Measurements from ENCODE around the gene GPR161. TPM values are rescaled to one million over a fixed set of nuclear protein-coding genes. Genes with fewer than 3 reads are reported as not detected.
A peak's percentile ranks its signal among the peaks of the same experiment; 100 is the strongest.

Gene GPR161
- total and polyA plus RNA-seq, 2 experiments from 2014 or later: 7.9 to 11.6 TPM

DNA sequence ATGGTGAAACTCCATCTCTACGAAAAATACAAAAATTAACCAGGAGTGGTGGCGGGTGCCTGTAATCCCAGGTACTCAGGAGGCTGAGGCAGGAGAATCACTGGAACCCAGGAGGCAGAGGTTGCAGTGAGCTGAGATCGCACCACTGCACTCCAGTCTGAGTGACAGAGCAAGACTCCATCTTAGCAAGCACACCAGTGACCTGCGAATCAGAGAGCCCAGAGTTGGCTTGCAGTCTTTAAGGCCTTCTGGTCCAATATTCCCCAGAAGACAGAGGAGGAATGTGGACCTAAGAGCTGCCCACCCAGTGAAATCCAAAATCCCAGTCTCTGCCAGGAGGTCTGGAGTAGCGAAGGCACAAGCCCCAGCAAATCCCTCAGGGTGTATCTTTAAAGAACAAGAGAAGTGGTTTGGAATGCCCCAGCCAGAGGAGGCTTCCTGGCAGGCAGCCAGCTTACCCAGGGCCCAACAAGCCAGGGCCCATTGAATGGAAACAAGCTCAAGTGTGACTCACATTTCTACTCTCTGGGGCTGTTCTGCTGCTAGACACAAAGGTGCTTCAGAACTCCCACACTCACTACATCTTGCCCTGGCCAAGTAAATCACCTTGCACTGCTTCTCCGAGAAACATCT is 23.9 kb downstream of the GPR161 start:
- Mint-ChIP-seq H3K9me3 (no peaks in the 10 kb centered on the region; the same call in 2 of the 3 replicates), H3K27me3 (ENCODE audit: insufficient read depth, low read depth, poor library complexity) (peaks cover 8% of the 10 kb centered on the region), H3K27ac (no peak overlapping the region), H3K36me3 (ENCODE audit: low read depth) (peaks cover 4% of the 10 kb centered on the region; the same call in 2 of the 3 replicates), H3K4me1 (peaks cover 15% of the 10 kb centered on the region), H3K4me3 (no peak overlapping the region)
- no peak overlapping the region for H3K27ac ChIP-seq (ENCODE audit: low read depth)
- no peaks in the 10 kb centered on the region for H3F3A ChIP-seq (replicated peaks; ENCODE audit: low read depth)
- H3K36me3 ChIP-seq (ENCODE audit: insufficient read depth): no peaks in the 10 kb centered on the region
- ATAC-seq: peak; percentile 38; the same call in 2 of the 3 replicates
- no peaks in the 10 kb centered on the region; the same call in 1 of the 2 replicates for H4K20me1 ChIP-seq (replicated peaks; ENCODE audit: insufficient read depth)
- no peaks in the 10 kb centered on the region for H3K27me3 ChIP-seq (ENCODE audit: insufficient read depth)
- TF ChIP-seq ZNF331 (CRISPR knock-in tag; IDR thresholded peaks at IDR 0.05; ENCODE audit: low read depth) (no peak), ZNF114 (CRISPR knock-in tag; IDR thresholded peaks at IDR 0.05) (no peak), EZH2 (IDR thresholded peaks at IDR 0.05; ENCODE audit: low read depth, unreplicated experiment) (no peak), NANOG (IDR thresholded peaks at IDR 0.05; ENCODE audit: borderline replicate concordance) (no peak), POLR2AphosphoS5 (IDR thresholded peaks at IDR 0.05; ENCODE audit: low read depth) (no peak), STAT1 (IDR thresholded peaks at IDR 0.05; ENCODE audit: unreplicated experiment) (no peak), CREB1 (CRISPR knock-in tag; IDR thresholded peaks at IDR 0.05; ENCODE audit: low read depth) (no peak), ETS1 (IDR thresholded peaks at IDR 0.05) (no peak), JUNB (IDR thresholded peaks at IDR 0.05; ENCODE audit: unreplicated experiment) (no peak)
- TF ChIP-seq, protein P1, sequence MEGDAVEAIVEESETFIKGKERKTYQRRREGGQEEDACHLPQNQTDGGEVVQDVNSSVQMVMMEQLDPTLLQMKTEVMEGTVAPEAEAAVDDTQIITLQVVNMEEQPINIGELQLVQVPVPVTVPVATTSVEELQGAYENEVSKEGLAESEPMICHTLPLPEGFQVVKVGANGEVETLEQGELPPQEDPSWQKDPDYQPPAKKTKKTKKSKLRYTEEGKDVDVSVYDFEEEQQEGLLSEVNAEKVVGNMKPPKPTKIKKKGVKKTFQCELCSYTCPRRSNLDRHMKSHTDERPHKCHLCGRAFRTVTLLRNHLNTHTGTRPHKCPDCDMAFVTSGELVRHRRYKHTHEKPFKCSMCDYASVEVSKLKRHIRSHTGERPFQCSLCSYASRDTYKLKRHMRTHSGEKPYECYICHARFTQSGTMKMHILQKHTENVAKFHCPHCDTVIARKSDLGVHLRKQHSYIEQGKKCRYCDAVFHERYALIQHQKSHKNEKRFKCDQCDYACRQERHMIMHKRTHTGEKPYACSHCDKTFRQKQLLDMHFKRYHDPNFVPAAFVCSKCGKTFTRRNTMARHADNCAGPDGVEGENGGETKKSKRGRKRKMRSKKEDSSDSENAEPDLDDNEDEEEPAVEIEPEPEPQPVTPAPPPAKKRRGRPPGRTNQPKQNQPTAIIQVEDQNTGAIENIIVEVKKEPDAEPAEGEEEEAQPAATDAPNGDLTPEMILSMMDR (conservative IDR thresholded peaks at IDR 0.05; ENCODE audit: low read depth in 2 of 2): no peak
- H3K79me2 ChIP-seq (replicated peaks; ENCODE audit: insufficient read depth): no peaks in the 10 kb centered on the region
- H3K4me3 ChIP-seq: no peak overlapping the region
- no peak for DNase-seq (ENCODE audit: low spot score)
- H2AFZ ChIP-seq: no peak overlapping the region
- no peaks in the 10 kb centered on the region for H3K9me2 ChIP-seq (ENCODE audit: insufficient read depth)
- no peak overlapping the region for H3K4me2 ChIP-seq
- H3K4me1 ChIP-seq (ENCODE audit: insufficient read depth): 0 out of 2 replicates have a peak, but pooled peaks cover 3% of the 10 kb centered on the region

DNA sequence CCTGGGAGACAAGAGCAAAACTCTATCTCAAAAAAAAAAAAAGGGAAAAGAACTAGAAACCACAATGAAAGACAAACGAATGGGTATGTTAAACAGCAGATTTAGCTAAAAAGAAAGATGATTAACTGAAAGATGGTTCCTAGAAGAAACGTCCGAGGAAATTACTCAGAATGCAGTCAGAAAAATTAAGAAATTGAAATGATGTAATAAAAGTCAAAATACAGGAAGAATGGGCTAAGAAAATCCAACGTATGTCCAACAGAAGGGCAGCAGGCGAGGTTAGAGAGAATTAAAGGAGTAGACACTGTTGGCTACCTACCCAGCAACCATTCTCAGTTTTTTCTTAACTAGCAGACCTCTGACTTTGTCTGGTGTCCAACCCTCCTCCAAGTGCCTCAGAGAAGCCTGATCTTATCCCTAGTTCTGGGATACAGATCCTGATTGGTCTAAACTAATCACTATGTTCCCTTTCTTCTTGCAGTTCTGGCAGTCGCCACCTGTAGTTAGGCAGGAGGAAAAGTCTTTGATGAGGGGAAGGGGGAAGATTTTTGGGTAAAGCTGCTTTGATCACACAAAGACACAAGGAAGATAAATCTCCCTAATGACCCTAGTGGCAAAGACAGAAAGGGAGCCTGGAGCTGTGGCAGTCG is 25.7 kb downstream of the GPR161 start:
- TF ChIP-seq, protein P1 (conservative IDR thresholded peaks at IDR 0.05; ENCODE audit: low read depth in 2 of 2): peak; percentile 21 to 31; a peak in 1 of 4 replicates
- TF ChIP-seq STAT1 (IDR thresholded peaks at IDR 0.05; ENCODE audit: unreplicated experiment) (no peak), ZNF114 (CRISPR knock-in tag; IDR thresholded peaks at IDR 0.05) (no peak), ZNF331 (CRISPR knock-in tag; IDR thresholded peaks at IDR 0.05; ENCODE audit: low read depth) (no peak), POLR2AphosphoS5 (IDR thresholded peaks at IDR 0.05; ENCODE audit: low read depth) (no peak), EZH2phosphoT487 (IDR thresholded peaks at IDR 0.05; ENCODE audit: unreplicated experiment) (no peak), JUNB (IDR thresholded peaks at IDR 0.05; ENCODE audit: unreplicated experiment) (no peak), REST (IDR thresholded peaks at IDR 0.05; ENCODE audit: unreplicated experiment) (no peak)
- Histone ChIP-seq H3K27ac (ENCODE audit: low read depth) (no peak overlapping the region), H3F3A (replicated peaks; ENCODE audit: low read depth) (no peaks in the 10 kb centered on the region), H4K20me1 (replicated peaks; ENCODE audit: insufficient read depth) (no peaks in the 10 kb centered on the region), H3K4me2 (no peak overlapping the region), H3K4me3 (no peak overlapping the region), H3K27me3 (ENCODE audit: insufficient read depth) (no peaks in the 10 kb centered on the region), H3K4me1 (ENCODE audit: insufficient read depth) (0 out of 2 replicates have a peak, but pooled peaks cover 3% of the 10 kb centered on the region), H3K79me2 (replicated peaks; ENCODE audit: insufficient read depth) (no peaks in the 10 kb centered on the region), H3K36me3 (ENCODE audit: insufficient read depth) (no peaks in the 10 kb centered on the region), H2AFZ (no peak overlapping the region), H3K9me2 (ENCODE audit: insufficient read depth) (no peaks in the 10 kb centered on the region)
- H3K27me3 Mint-ChIP-seq (ENCODE audit: insufficient read depth, low read depth, poor library complexity): peaks cover 8% of the 10 kb centered on the region
- H3K9me3 Mint-ChIP-seq: no peaks in the 10 kb centered on the region; the same call in 2 of the 3 replicates
- DNase-seq (ENCODE audit: low spot score): peak; percentile 69
- peaks cover 4% of the 10 kb centered on the region; the same call in 2 of the 3 replicates for H3K36me3 Mint-ChIP-seq (ENCODE audit: low read depth)
- H3K4me3 Mint-ChIP-seq: no peak overlapping the region
- H3K4me1 Mint-ChIP-seq: peaks cover 20% of the 10 kb centered on the region
- H3K27ac Mint-ChIP-seq: peak overlapping the region; percentile 20; the same call in 1 of the 2 replicates
- peak; percentile 78 for ATAC-seq
